ENCODE measurements around the gene RAB40B. TPM values are rescaled to one million over a fixed set of nuclear protein-coding genes. Genes with fewer than 3 reads are reported as not detected.

RAB40B gene
- total RNA-seq, 1 experiment from 2014 or later: 22.1 TPM

DNA sequence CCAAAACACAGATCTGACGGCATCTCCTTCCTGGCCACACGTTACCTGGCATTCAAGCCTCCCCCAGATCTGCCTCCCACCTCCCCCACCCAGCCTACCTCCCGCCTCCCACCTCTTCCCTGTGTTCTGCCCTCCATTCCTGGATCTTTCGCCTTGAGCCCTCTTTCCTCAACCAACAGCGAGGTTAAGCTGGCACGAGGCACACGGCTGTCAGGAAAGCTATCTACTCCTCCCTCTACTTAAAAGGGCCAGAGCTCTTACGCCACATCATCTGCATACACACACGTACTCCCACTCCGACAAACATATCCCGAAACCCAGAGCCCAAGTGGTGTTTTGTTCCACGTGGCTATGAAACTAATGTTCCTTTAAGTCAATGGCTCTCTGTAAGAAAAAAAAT lies 68.3 kb downstream of the RAB40B start:
- no peak for ATAC-seq
- ChIA-PET CTCF (no interaction called here), POLR2A (no interaction called here), RAD21 (ENCODE audit: low non-redundant PET in 1 of 2, low total read pairs in 2 of 2, uncharacterized antibody in 2 of 2, unreplicated experiment in 2 of 2) (no interaction called here)
- peaks cover 24% of the 10 kb centered on the region for H4K20me1 ChIP-seq (ENCODE audit: insufficient read depth)
- no peak overlapping the region for H3K4me2 ChIP-seq (ENCODE audit: low read length)
- no peak overlapping the region for H2AFZ ChIP-seq (ENCODE audit: low read depth, low read length, poor library complexity, severe bottlenecking)
- H3K27me3 ChIP-seq (ENCODE audit: insufficient read depth, low read length): no peaks in the 10 kb centered on the region
- H3K4me3 ChIP-seq (replicated peaks in 1 of 2; ENCODE audit: low read depth in 1 of 2, low read length in 2 of 2): no peak overlapping the region
- no peak overlapping the region for H3K27ac ChIP-seq (ENCODE audit: low read depth, low read length)
- intact Hi-C loops (cut with micrococcal nuclease): no loop called here
- DNase-seq (ENCODE audit: low read depth, low spot score): no peak
- H3K9ac ChIP-seq (ENCODE audit: low read length): no peak overlapping the region
- H3K9me3 ChIP-seq (ENCODE audit: control insufficient read depth in 1 of 2, insufficient read depth in 1 of 2, low read depth in 1 of 2, low read length in 2 of 2): no peaks in the 10 kb centered on the region
- no TSS peak for BruUV-seq (replicated peaks)
- no peaks in the 10 kb centered on the region for H3K9me2 ChIP-seq (ENCODE audit: insufficient read depth)
- TF ChIP-seq SP1 (IDR thresholded peaks at IDR 0.05; ENCODE audit: low read depth) (no peak), EZH2phosphoT487 (IDR thresholded peaks at IDR 0.05; ENCODE audit: borderline replicate concordance) (no peak), ELF1 (IDR thresholded peaks at IDR 0.05; ENCODE audit: borderline replicate concordance, low read depth) (no peak), ZFX (IDR thresholded peaks at IDR 0.05) (no peak), JUND (IDR thresholded peaks at IDR 0.05) (no peak), POLR2A (IDR thresholded peaks at IDR 0.05; ENCODE audit: borderline replicate concordance, extremely low read depth, insufficient read depth, insufficient read length) (no peak), CEBPB (IDR thresholded peaks at IDR 0.05; ENCODE audit: low read depth) (no peak), TCF7L2 (IDR thresholded peaks at IDR 0.05; ENCODE audit: borderline replicate concordance, extremely low read depth, insufficient read depth, insufficient read length) (no peak), YY1 (IDR thresholded peaks at IDR 0.05; ENCODE audit: extremely low read depth, insufficient replicate concordance, low read depth, low read length) (no peak), EZH2 (IDR thresholded peaks at IDR 0.05) (no peak), SIN3A (IDR thresholded peaks at IDR 0.05; ENCODE audit: low read depth) (no peak)
- TF ChIP-seq, protein P1, sequence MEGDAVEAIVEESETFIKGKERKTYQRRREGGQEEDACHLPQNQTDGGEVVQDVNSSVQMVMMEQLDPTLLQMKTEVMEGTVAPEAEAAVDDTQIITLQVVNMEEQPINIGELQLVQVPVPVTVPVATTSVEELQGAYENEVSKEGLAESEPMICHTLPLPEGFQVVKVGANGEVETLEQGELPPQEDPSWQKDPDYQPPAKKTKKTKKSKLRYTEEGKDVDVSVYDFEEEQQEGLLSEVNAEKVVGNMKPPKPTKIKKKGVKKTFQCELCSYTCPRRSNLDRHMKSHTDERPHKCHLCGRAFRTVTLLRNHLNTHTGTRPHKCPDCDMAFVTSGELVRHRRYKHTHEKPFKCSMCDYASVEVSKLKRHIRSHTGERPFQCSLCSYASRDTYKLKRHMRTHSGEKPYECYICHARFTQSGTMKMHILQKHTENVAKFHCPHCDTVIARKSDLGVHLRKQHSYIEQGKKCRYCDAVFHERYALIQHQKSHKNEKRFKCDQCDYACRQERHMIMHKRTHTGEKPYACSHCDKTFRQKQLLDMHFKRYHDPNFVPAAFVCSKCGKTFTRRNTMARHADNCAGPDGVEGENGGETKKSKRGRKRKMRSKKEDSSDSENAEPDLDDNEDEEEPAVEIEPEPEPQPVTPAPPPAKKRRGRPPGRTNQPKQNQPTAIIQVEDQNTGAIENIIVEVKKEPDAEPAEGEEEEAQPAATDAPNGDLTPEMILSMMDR (IDR thresholded peaks at IDR 0.05 in 2 of 3, conservative IDR thresholded peaks at IDR 0.05 in 1 of 3; ENCODE audit: borderline replicate concordance in 1 of 3, insufficient read depth in 1 of 3, low read depth in 2 of 3, low read length in 2 of 3): no peak
- TF ChIP-seq, protein P2, sequence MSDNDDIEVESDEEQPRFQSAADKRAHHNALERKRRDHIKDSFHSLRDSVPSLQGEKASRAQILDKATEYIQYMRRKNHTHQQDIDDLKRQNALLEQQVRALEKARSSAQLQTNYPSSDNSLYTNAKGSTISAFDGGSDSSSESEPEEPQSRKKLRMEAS (IDR thresholded peaks at IDR 0.05): no peak
- TF ChIP-seq, protein P3, sequence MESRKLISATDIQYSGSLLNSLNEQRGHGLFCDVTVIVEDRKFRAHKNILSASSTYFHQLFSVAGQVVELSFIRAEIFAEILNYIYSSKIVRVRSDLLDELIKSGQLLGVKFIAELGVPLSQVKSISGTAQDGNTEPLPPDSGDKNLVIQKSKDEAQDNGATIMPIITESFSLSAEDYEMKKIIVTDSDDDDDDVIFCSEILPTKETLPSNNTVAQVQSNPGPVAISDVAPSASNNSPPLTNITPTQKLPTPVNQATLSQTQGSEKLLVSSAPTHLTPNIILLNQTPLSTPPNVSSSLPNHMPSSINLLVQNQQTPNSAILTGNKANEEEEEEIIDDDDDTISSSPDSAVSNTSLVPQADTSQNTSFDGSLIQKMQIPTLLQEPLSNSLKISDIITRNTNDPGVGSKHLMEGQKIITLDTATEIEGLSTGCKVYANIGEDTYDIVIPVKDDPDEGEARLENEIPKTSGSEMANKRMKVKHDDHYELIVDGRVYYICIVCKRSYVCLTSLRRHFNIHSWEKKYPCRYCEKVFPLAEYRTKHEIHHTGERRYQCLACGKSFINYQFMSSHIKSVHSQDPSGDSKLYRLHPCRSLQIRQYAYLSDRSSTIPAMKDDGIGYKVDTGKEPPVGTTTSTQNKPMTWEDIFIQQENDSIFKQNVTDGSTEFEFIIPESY (IDR thresholded peaks at IDR 0.05; ENCODE audit: extremely low read depth, insufficient replicate concordance, low read length): no peak
- TF ChIP-seq, protein P4, sequence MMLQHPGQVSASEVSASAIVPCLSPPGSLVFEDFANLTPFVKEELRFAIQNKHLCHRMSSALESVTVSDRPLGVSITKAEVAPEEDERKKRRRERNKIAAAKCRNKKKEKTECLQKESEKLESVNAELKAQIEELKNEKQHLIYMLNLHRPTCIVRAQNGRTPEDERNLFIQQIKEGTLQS (IDR thresholded peaks at IDR 0.05): no peak
- TF ChIP-seq, protein P5, sequence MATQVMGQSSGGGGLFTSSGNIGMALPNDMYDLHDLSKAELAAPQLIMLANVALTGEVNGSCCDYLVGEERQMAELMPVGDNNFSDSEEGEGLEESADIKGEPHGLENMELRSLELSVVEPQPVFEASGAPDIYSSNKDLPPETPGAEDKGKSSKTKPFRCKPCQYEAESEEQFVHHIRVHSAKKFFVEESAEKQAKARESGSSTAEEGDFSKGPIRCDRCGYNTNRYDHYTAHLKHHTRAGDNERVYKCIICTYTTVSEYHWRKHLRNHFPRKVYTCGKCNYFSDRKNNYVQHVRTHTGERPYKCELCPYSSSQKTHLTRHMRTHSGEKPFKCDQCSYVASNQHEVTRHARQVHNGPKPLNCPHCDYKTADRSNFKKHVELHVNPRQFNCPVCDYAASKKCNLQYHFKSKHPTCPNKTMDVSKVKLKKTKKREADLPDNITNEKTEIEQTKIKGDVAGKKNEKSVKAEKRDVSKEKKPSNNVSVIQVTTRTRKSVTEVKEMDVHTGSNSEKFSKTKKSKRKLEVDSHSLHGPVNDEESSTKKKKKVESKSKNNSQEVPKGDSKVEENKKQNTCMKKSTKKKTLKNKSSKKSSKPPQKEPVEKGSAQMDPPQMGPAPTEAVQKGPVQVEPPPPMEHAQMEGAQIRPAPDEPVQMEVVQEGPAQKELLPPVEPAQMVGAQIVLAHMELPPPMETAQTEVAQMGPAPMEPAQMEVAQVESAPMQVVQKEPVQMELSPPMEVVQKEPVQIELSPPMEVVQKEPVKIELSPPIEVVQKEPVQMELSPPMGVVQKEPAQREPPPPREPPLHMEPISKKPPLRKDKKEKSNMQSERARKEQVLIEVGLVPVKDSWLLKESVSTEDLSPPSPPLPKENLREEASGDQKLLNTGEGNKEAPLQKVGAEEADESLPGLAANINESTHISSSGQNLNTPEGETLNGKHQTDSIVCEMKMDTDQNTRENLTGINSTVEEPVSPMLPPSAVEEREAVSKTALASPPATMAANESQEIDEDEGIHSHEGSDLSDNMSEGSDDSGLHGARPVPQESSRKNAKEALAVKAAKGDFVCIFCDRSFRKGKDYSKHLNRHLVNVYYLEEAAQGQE (IDR thresholded peaks at IDR 0.05; ENCODE audit: low read depth): no peak
- H3K36me3 ChIP-seq (ENCODE audit: control insufficient read depth in 1 of 2, insufficient read depth in 2 of 2, low read length in 2 of 2): peaks cover 49 to 59% of the 10 kb centered on the region in 2 experiments
- no peaks in the 10 kb centered on the region for H3K4me1 ChIP-seq (ENCODE audit: control insufficient read depth in 1 of 2, insufficient read depth in 2 of 2, low read length in 2 of 2)
- H3K79me2 ChIP-seq (ENCODE audit: insufficient read depth, low read length): peaks cover 97% of the 10 kb centered on the region
